ENCODE data around the gene ADCY5.

Gene ADCY5

GRCh38 chr3:123476967-123477750 lies 28.3 kb upstream of the ADCY5 start:
- no peak overlapping the region for H3K4me3 ChIP-seq (ENCODE audit: low read depth, low read length)
- no peak for TF ChIP-seq CTCF (IDR thresholded peaks at IDR 0.05; ENCODE audit: borderline replicate concordance, insufficient read depth, low read depth, low read length)

DNA sequence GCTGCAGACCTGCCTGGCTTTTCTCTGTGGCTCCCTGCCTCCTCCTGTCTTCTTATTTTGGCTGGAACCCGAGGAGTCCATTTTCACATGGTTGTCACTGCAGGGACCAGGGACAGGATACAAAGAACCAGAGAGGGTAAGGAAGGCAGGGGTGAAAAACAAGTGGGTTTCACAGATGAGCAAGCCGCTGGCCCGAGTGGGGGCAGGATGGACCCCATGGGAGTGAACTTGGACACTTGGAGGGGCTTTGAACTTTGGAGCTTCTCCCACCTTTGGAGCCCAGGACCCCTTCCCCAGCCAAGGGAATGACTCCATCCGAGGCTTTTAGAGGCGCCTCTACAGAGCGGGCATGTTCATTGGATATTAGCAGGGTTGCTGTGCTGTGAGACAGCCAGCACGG lies 26.9 kb upstream of the ADCY5 start:
- no peak overlapping the region for H3K4me3 ChIP-seq (ENCODE audit: low read depth, low read length)
- no peak for TF ChIP-seq CTCF (IDR thresholded peaks at IDR 0.05; ENCODE audit: borderline replicate concordance, insufficient read depth, low read depth, low read length)

DNA sequence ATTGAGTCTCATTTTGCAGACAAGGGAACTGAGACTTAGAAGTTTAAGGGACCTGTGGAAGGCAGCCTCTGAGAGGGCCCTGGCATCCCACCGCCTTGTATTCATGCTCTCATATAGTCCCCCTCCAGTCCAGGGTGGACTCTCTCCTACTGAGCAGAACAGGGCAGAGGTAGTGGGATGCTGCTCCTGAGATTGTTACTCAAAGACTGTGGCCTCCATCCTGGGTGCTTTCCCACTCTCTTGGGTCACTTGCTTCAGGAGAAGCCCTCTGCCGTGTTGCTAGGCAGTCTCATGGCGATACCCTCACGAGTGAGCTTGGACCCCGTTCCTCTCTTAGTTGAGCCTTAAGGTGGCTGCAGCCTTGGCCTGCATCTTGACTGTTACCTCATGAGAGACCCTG lies 22.2 kb upstream of the ADCY5 start:
- H3K4me3 ChIP-seq (ENCODE audit: low read depth, low read length), result no peak overlapping the region
- no peak for TF ChIP-seq CTCF (IDR thresholded peaks at IDR 0.05; ENCODE audit: borderline replicate concordance, insufficient read depth, low read depth, low read length)

- no peak for TF ChIP-seq CTCF (IDR thresholded peaks at IDR 0.05; ENCODE audit: borderline replicate concordance, insufficient read depth, low read depth, low read length)
- H3K4me3 ChIP-seq (ENCODE audit: low read depth, low read length), result no peak overlapping the region
Observed at GRCh38 chr3:123469323-123469995, 20.6 kb upstream of the ADCY5 start.

GRCh38 chr3:123467046-123467445 lies 18.2 kb upstream of the ADCY5 start:
- no peak for TF ChIP-seq CTCF (IDR thresholded peaks at IDR 0.05; ENCODE audit: borderline replicate concordance, insufficient read depth, low read depth, low read length)
- no peak overlapping the region for H3K4me3 ChIP-seq (ENCODE audit: low read depth, low read length)

GRCh38 chr3:123464211-123464610 lies 15.3 kb upstream of the ADCY5 start:
- TF ChIP-seq CTCF (IDR thresholded peaks at IDR 0.05; ENCODE audit: borderline replicate concordance, insufficient read depth, low read depth, low read length), result no peak
- no peak overlapping the region for H3K4me3 ChIP-seq (ENCODE audit: low read depth, low read length)

DNA sequence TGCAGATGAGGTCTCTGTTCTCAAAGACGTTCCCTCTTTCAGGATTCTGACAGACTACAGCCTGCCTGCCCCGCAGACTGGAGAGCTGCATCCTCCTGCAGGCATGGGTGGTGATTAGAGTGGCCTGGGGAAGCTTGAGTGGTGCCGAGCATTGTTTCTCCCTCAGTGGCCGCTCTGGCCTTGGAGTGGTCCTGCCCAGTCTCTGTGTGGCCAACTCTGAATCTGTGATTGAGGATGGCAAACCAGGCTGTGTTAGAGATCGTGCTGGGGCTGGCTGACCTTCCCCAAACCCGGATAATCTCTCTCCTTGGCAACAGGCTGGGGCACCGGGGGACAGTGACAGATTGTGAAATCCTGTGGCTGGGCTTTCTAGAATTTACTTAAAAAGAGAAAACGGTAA lies 11.0 kb upstream of the ADCY5 start:
- no peak overlapping the region for H3K4me3 ChIP-seq (ENCODE audit: low read depth, low read length)
- TF ChIP-seq CTCF (IDR thresholded peaks at IDR 0.05; ENCODE audit: borderline replicate concordance, insufficient read depth, low read depth, low read length), result no peak
